Neural crest cell (in vitro differentiated cells): ENCODE results near the gene SCGB2A2. TPM values are rescaled to one million over a fixed set of nuclear protein-coding genes. Genes with fewer than 3 reads are reported as not detected.

ENCODE experiments used
- DNase-seq: peaks from one replicate; pipeline ENCODE4 v3.0.0; 2021; ENCODE audit warnings: low read depth, mixed read lengths, low spot score
- H3K27ac Mint-ChIP-seq: one replicate; pipeline ENCODE4 v1.8.0; 2021; ENCODE audit warnings: mild to moderate bottlenecking, mixed read lengths; ENCODE audit not compliant: unreplicated experiment
- H3K27me3 Mint-ChIP-seq: 2 replicates; pipeline ENCODE4 v1.8.0; 2021; ENCODE audit warnings: low read depth, mild to moderate bottlenecking, mixed read lengths
- H3K36me3 Mint-ChIP-seq: 2 replicates; pipeline ENCODE4 v1.8.0; 2021; ENCODE audit warnings: low read depth, mild to moderate bottlenecking, mixed read lengths
- H3K4me1 Mint-ChIP-seq: 2 replicates; pipeline ENCODE4 v1.8.0; 2021; ENCODE audit warnings: mixed read lengths
- H3K4me3 Mint-ChIP-seq: one replicate; pipeline ENCODE4 v1.8.0; 2021; ENCODE audit warnings: mild to moderate bottlenecking, mixed read lengths
- H3K9me3 Mint-ChIP-seq: 2 replicates; pipeline ENCODE4 v1.8.0; 2021; ENCODE audit warnings: mixed read lengths
- CTCF ChIP-seq: fragments of 200-600 bp; sonication (generic); conservative IDR thresholded peaks from 2 replicates; pipeline ENCODE4 v1.5.0; 2021; ENCODE audit warnings: antibody characterized with exemption, mild to moderate bottlenecking
- total RNA-seq: library from RNA; stranded (reverse); gene quantifications from 2 replicates; pipeline ENCODE4 v1.2.1, GENCODE V29; 2021

Gene SCGB2A2
- total RNA-seq, 1 donor from 2014 or later = not detected

DNA sequence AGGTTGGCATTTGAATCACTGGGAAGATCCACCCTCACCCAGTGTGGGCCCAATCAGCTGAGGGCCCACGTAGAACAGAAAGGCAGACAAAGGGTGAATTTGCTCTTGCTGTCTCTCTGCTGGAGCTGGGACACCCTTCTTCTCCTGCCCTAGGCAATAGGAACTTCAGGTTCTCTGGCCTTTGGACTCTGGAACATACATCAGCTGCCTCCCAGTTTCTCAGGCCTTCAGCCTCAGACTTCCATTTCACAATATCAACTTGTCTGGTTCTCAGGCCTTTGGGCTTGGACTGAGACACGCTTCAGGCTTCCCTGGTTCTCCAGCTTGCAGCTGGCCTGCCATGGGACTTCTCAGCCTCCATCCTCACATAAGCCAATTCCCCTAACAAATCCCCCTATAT is 52.6 kb downstream of the SCGB2A2 start:
- H3K9me3 Mint-ChIP-seq = no peaks in the 10 kb centered on the region
- peaks cover 24% of the 10 kb centered on the region for H3K27me3 Mint-ChIP-seq
- no peak overlapping the region for H3K27ac Mint-ChIP-seq
- H3K36me3 Mint-ChIP-seq = no peaks in the 10 kb centered on the region
- no peak for TF ChIP-seq CTCF
- no peak overlapping the region for H3K4me3 Mint-ChIP-seq
- no peak for DNase-seq
- H3K4me1 Mint-ChIP-seq = peaks cover 15% of the 10 kb centered on the region

Other genes starting within 250 kb of the SCGB2A2 start
- gene INCENP, start 146.1 kb upstream of the SCGB2A2 start, total RNA-seq = 162 and 166 TPM in 2 replicates
- not detected in 2 replicates for gene SCGB1D1, start 79.9 kb upstream of the SCGB2A2 start, total RNA-seq
- gene SCGB2A1, start 61.5 kb upstream of the SCGB2A2 start, total RNA-seq = not detected in 2 replicates
- gene SCGB1D2, start 27.9 kb upstream of the SCGB2A2 start, total RNA-seq = not detected in 2 replicates
- not detected in 2 replicates for gene SCGB1D4, start 28.9 kb downstream of the SCGB2A2 start, total RNA-seq
- gene ASRGL1, start 67.3 kb downstream of the SCGB2A2 start, total RNA-seq = 50.1 and 57.5 TPM in 2 replicates
- gene SCGB1A1, start 148.9 kb downstream of the SCGB2A2 start, total RNA-seq = not detected in 2 replicates